Thymus (tissue), 11 donors: ENCODE data around the gene CEACAM19. TPM values are rescaled to one million over a fixed set of nuclear protein-coding genes. Genes with fewer than 3 reads are reported as not detected.

Source experiments
- DNase-seq, 9 donors: peaks; one replicate each; pipeline ENCODE4 v3.0.0-alpha.2; 2013; ENCODE audit warnings: low spot score in 9 of 9, low read depth in 6 of 9, missing footprints in 1 of 9
- H3K27ac ChIP-seq, 2 donors: one replicate each; pipeline ENCODE4 v1.5.1; 2013; ENCODE audit warnings: control low read depth in 1 of 2, low read depth in 1 of 2, low read length in 1 of 2, mild to moderate bottlenecking in 1 of 2, moderate library complexity in 1 of 2
- H3K27me3 ChIP-seq, 2 donors: one replicate each; pipeline ENCODE4 v1.5.1; 2013; ENCODE audit warnings: low read length in 1 of 2; ENCODE audit not compliant: control insufficient read depth in 2 of 2, insufficient read depth in 1 of 2
- H3K36me3 ChIP-seq, 2 donors: one replicate each; pipeline ENCODE4 v1.5.1; 2013; ENCODE audit warnings: low read length in 1 of 2, mild to moderate bottlenecking in 1 of 2, moderate library complexity in 1 of 2; ENCODE audit not compliant: control insufficient read depth in 2 of 2, insufficient read depth in 2 of 2
- H3K4me1 ChIP-seq, 2 donors: one replicate each; pipeline ENCODE4 v1.5.1; 2013; ENCODE audit warnings: low read length in 2 of 2; ENCODE audit not compliant: control insufficient read depth in 2 of 2, insufficient read depth in 2 of 2
- H3K4me3 ChIP-seq, 2 donors: one replicate each; pipeline ENCODE4 v1.5.1; 2013; ENCODE audit warnings: low read length in 2 of 2, control low read depth in 1 of 2, mild to moderate bottlenecking in 1 of 2
- H3K9me3 ChIP-seq, 2 donors: one replicate each; pipeline ENCODE4 v1.5.1; 2013; ENCODE audit warnings: low read length in 1 of 2, mild to moderate bottlenecking in 1 of 2; ENCODE audit not compliant: control insufficient read depth in 2 of 2, insufficient read depth in 1 of 2
- WGBS: extraction: QIAGEN DNeasy Blood & Tissue Kit; methylation state at CpG from one replicate; pipeline ENCODE4 v1.1.7; 2013; 5-methylcytosine and 5-hydroxymethylcytosine counted together
- polyA plus RNA-seq: library from polyadenylated mRNA; stranded (reverse); fragments of 200-250 nt; gene quantifications from one replicate; pipeline ENCODE4 v1.2.3, GENCODE V29; 2013
- total RNA-seq: library from RNA; stranded (reverse); fragments of 120-200 nt; gene quantifications from one replicate; pipeline ENCODE4 v1.2.4, GENCODE V29; 2013
- donor health status: healthy.

The CEACAM19 gene
- total and polyA plus RNA-seq, 2 donors, result 0.28 to 3.5 TPM

DNA sequence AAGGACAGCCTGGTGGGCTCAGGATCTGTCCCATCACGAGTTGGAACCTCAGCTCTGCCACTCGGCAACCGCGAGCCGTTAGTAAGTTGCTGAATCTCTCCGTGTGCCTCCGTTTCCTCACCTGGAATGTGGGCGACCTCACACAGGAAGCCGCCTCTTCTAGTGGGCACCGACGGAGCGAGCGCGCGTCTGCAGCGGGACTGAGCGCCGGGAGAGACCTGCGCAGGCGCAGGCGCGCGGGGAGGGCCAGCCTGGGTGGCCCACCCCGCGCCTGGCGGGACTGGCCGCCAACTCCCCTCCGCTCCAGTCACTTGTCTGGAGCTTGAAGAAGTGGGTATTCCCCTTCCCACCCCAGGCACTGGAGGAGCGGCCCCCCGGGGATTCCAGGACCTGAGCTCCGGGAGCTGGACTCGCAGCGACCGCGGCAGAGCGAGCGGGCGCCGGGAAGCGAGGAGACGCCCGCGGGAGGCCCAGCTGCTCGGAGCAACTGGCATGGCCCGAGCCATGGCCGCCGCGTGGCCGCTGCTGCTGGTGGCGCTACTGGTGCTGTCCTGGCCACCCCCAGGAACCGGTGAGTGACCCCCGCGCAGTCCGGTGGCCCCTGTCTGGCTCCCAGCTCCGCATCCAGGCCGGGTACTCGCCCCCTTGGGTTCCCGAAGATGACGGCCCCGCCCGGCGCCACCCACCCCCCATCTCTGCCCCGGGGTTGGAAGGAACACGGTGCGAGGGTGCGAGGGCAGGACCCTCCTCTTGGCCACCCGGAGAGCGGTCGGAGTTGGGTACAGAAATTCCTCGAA lies 27.5 kb upstream of the CEACAM19 start, which contains the start of gene PVR:
Gene PVR (plus strand): TSS at position 306 of the 797 bp plus-strand sequence. CDS start 187 bp downstream, at position 493.
- DNase-seq, result peak in 3 of 9 donors; percentile 28 to 58 (median 45)
- H3K4me3 ChIP-seq, result peak within 1 kb of the TSS; percentile 61 to 79
- peaks cover 0 to 20% of the 10 kb centered on the region in 2 donors for H3K27me3 ChIP-seq
- no peak within 1 kb of the TSS for H3K27ac ChIP-seq
- peaks cover 4 to 11% of the 10 kb centered on the region in 2 donors for H3K4me1 ChIP-seq
- WGBS, result under 1% methylated on average over 70 of the region's 70 CpGs
- peaks cover 0 to 7% of the 10 kb centered on the region in 2 donors for H3K36me3 ChIP-seq
- no peaks in the 10 kb centered on the region for H3K9me3 ChIP-seq

DNA sequence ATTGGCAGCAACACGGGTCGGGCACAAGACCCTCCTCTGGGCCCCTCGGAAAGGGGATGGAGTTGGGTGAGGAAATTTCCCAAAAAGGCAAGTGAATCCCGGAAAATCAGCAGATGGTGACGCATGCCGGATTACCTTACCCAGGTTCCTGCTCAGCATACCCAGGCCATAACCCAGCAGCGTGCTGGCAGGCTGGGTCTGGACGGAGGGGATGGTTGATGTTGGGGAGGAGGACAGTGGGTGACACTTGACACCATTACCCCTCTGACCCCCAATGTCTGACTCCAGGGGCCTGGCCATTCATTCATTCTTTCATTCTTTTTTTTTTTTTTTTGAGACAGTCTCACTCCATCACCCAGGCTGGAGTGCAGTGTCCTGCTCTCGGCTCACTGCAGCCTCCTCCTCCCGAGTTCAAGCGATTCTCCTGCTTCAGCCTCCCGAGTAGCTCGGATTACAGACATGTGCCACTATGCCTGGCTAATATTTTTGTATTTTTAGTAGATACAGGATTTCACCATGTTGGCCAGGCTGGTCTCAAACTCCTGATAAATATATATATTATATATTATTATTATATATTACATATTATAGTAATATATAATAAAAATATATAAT lies 26.8 kb upstream of the CEACAM19 start:
- peaks cover 0 to 8% of the 10 kb centered on the region in 2 donors for H3K36me3 ChIP-seq
- no peaks in the 10 kb centered on the region for H3K9me3 ChIP-seq
- H3K27ac ChIP-seq, result no peak overlapping the region
- peaks cover 4 to 11% of the 10 kb centered on the region in 2 donors for H3K4me1 ChIP-seq
- H3K4me3 ChIP-seq, result peak overlapping the region; percentile 61 to 79
- peak in 1 of 9 donors; percentile 47 for DNase-seq
- peaks cover 0 to 20% of the 10 kb centered on the region in 2 donors for H3K27me3 ChIP-seq
- 22% methylated on average over 13 of the region's 13 CpGs for WGBS

DNA sequence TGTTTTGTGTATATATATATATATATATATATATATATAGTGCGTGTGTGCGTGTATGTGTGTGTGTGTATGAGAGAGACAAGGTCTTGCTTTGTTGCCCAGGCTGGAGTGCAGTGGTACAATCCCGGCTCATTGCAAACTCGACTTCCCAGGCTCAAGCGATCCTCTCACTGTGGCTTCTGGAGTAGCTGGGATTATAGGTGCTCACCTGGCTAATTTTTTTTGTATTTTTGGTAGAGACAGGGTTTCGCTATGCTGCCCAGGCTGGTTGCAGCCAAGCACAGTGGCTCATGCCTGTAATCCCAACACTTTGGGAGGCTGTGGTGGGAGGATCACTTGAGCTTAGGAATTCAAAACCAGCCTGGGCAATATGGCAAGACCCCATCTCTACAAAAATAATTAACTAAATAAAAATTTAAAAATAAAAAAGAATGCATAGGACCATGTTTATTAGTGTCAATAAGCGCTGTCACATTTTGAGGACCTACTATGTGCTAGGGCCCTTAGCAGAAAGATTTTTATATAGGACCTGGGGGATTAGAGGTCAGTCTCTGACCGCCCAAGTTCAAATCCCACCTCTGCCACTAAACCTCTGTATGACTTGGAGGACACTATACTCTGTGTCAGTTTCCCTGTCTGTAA lies 25.8 kb upstream of the CEACAM19 start:
- peaks cover 4 to 11% of the 10 kb centered on the region in 2 donors for H3K4me1 ChIP-seq
- no peak overlapping the region for H3K27ac ChIP-seq
- peaks cover 0 to 20% of the 10 kb centered on the region in 2 donors for H3K27me3 ChIP-seq
- H3K4me3 ChIP-seq, result no peak overlapping the region
- WGBS, result 90% methylated on average over 8 of the region's 8 CpGs
- H3K36me3 ChIP-seq, result peaks cover 6 to 16% of the 10 kb centered on the region in 2 donors
- H3K9me3 ChIP-seq, result no peaks in the 10 kb centered on the region
- DNase-seq, result no peak

DNA sequence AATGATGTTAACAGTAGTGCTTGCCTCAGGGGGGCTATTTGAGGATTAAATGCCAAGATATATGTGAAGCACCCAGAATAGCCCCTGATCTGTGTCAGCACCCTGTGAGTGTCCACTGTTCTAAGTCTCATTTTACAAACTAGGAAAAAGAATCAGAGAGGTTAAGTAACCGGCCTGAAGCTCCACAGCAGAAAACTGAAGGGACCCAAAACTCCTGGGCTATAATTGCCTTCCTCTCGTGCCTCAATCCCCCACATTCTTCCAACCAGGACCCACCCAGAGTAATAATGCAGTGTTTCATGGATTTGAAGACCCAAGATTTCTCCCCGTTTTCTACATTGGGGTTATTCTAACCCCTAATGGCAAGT lies 25.2 kb upstream of the CEACAM19 start:
- H3K4me1 ChIP-seq, result peaks cover 4 to 11% of the 10 kb centered on the region in 2 donors
- peaks cover 0 to 20% of the 10 kb centered on the region in 2 donors for H3K27me3 ChIP-seq
- no peak for DNase-seq
- no peak overlapping the region for H3K27ac ChIP-seq
- peaks cover 7 to 19% of the 10 kb centered on the region in 2 donors for H3K36me3 ChIP-seq
- 97% methylated on average over 3 of the region's 3 CpGs for WGBS
- H3K9me3 ChIP-seq, result no peaks in the 10 kb centered on the region
- no peak overlapping the region for H3K4me3 ChIP-seq

DNA sequence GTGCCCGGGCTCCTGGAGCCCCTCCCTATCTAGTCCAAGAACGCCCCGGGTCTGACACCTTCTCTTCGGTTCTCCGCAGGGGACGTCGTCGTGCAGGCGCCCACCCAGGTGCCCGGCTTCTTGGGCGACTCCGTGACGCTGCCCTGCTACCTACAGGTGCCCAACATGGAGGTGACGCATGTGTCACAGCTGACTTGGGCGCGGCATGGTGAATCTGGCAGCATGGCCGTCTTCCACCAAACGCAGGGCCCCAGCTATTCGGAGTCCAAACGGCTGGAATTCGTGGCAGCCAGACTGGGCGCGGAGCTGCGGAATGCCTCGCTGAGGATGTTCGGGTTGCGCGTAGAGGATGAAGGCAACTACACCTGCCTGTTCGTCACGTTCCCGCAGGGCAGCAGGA lies 24.1 kb upstream of the CEACAM19 start:
- H3K27ac ChIP-seq, result no peak overlapping the region
- peaks cover 12 to 21% of the 10 kb centered on the region in 2 donors for H3K36me3 ChIP-seq
- no peak for DNase-seq
- H3K9me3 ChIP-seq, result no peaks in the 10 kb centered on the region
- 93% methylated on average over 31 of the region's 31 CpGs for WGBS
- peaks cover 4 to 11% of the 10 kb centered on the region in 2 donors for H3K4me1 ChIP-seq
- H3K27me3 ChIP-seq, result peaks cover 0 to 16% of the 10 kb centered on the region in 2 donors
- H3K4me3 ChIP-seq, result no peak overlapping the region

DNA sequence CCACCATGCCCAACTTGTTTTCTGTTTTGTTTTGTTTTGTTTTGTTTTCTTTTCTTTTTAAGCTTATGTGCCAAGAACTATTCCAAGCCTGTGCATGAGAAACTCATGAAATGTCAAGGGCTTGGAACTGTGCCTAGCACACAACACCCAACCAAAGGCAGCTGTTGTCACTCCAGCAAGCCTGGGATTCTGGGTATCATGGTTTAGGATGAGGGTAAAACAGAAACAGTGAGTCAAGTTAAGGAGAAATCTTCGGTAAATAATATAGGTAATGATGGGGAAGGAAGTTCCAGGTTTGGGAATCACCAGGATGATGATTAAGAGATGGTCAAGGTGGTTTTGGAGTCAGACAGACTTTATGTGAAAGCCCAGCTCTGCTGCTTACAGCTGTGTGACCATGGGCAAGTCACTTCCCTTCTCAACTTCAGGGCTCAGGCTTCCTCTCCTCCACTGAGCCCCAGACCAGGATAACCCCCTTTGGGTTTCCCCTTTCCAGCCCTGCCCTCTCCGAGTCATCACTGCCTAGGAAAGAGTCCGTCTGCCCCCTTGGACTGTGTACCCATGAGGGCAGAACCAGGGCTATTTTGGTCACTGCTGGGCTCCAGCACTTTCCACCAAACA lies 22.5 kb upstream of the CEACAM19 start:
- Histone ChIP-seq H3K4me1 (peaks cover 9 to 13% of the 10 kb centered on the region in 2 donors), H3K4me3 (no peak overlapping the region), H3K36me3 (peaks cover 20 to 28% of the 10 kb centered on the region in 2 donors), H3K9me3 (no peaks in the 10 kb centered on the region), H3K27ac (no peak overlapping the region), H3K27me3 (peaks cover 0 to 9% of the 10 kb centered on the region in 2 donors)
- 95% methylated on average over 3 of the region's 3 CpGs for WGBS
- DNase-seq, result no peak

DNA sequence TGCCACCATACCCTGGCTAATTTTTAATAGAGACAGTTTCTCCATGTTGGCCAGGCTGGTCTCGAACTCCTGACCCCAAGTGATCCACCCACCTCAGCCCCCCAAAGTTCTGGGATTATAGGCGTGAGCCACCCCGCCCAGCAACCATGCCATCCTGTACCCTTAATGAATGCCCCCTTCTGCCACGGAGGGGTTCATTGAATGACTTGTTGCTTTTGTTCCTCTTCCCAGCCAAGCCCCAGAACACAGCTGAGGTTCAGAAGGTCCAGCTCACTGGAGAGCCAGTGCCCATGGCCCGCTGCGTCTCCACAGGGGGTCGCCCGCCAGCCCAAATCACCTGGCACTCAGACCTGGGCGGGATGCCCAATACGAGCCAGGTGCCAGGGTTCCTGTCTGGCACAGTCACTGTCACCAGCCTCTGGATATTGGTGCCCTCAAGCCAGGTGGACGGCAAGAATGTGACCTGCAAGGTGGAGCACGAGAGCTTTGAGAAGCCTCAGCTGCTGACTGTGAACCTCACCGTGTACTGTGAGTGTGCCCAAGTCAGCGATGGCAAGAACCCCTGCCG lies 21.6 kb upstream of the CEACAM19 start:
- H3K9me3 ChIP-seq, result no peaks in the 10 kb centered on the region
- no peak overlapping the region for H3K4me3 ChIP-seq
- no peak for DNase-seq
- H3K27me3 ChIP-seq, result no peaks in the 10 kb centered on the region
- H3K27ac ChIP-seq, result no peak overlapping the region
- WGBS, result 97% methylated on average over 15 of the region's 15 CpGs
- peaks cover 21 to 28% of the 10 kb centered on the region in 2 donors for H3K36me3 ChIP-seq
- H3K4me1 ChIP-seq, result peaks cover 14 to 15% of the 10 kb centered on the region in 2 donors

DNA sequence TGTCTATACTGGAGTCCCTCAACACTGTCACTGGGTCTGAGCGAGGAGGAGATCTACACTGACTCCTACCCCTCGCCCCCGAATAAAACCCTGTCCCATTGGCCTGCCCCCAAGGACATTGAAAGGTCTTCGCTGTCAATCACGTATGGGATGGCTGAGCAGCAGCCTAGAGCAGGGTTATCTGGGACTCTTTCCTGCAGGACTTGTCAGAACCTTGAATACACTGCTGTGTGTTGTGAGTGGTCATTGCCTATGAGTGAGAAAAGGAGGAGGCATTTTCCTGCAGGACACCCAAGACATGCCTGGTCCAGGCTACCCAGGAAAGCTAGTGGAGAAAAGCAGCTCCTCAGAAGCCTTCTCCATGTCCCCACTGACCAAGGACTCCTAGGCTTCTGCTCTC lies 17.9 kb upstream of the CEACAM19 start:
- no peak overlapping the region for H3K4me3 ChIP-seq
- no peaks in the 10 kb centered on the region for H3K9me3 ChIP-seq
- H3K27ac ChIP-seq, result no peak overlapping the region
- H3K4me1 ChIP-seq, result peaks cover 15 to 28% of the 10 kb centered on the region in 2 donors
- H3K27me3 ChIP-seq, result no peaks in the 10 kb centered on the region
- DNase-seq, result no peak
- WGBS, result 97% methylated on average over 5 of the region's 5 CpGs
- H3K36me3 ChIP-seq, result peaks cover 23 to 28% of the 10 kb centered on the region in 2 donors
